Mammary epithelial cell (primary cell): ENCODE measurements around the gene NEURL4.

Experiments used
- CTCF ChIP-seq, 2 donors: IDR thresholded peaks in 1 of 2; conservative IDR thresholded peaks in 1 of 2; 2 replicates each; pipeline ENCODE4 v1.5.1; 2011 to 2012; ENCODE audit warnings: inconsistent platforms in 2 of 2, low read length in 2 of 2, mild to moderate bottlenecking in 2 of 2, control low read depth in 1 of 2, low read depth in 1 of 2; ENCODE audit not compliant: insufficient read depth in 1 of 2; ENCODE audit errors: extremely low read depth in 1 of 2
- EZH2 ChIP-seq: IDR thresholded peaks from 2 replicates; pipeline ENCODE4 v1.6.1; 2012; ENCODE audit warnings: low read length, inconsistent platforms, borderline replicate concordance

GRCh38 chr17:7354262-7354843 is 25.2 kb upstream of the NEURL4 start:
- no peak for TF ChIP-seq CTCF (conservative IDR thresholded peaks at IDR 0.05 in 1 of 2, IDR thresholded peaks at IDR 0.05 in 1 of 2; ENCODE audit: extremely low read depth in 1 of 2, insufficient read depth in 1 of 2, low read depth in 1 of 2, low read length in 2 of 2)
- TF ChIP-seq EZH2 = no peak
